Measurements from ENCODE around the gene C1QTNF8.

- TF ChIP-seq, protein P1, sequence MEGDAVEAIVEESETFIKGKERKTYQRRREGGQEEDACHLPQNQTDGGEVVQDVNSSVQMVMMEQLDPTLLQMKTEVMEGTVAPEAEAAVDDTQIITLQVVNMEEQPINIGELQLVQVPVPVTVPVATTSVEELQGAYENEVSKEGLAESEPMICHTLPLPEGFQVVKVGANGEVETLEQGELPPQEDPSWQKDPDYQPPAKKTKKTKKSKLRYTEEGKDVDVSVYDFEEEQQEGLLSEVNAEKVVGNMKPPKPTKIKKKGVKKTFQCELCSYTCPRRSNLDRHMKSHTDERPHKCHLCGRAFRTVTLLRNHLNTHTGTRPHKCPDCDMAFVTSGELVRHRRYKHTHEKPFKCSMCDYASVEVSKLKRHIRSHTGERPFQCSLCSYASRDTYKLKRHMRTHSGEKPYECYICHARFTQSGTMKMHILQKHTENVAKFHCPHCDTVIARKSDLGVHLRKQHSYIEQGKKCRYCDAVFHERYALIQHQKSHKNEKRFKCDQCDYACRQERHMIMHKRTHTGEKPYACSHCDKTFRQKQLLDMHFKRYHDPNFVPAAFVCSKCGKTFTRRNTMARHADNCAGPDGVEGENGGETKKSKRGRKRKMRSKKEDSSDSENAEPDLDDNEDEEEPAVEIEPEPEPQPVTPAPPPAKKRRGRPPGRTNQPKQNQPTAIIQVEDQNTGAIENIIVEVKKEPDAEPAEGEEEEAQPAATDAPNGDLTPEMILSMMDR (IDR thresholded peaks at IDR 0.05; ENCODE audit: insufficient read depth, low read depth, low read length): no peak
- no peak for TF ChIP-seq EZH2 (IDR thresholded peaks at IDR 0.05; ENCODE audit: insufficient read depth, low read length)
These were observed 435 bp downstream of the C1QTNF8 start for GRCh38 chr16:1095450-1096168.

Data from astrocyte (in vitro differentiated cells and primary cell).